ENCODE measurements around the gene OASL. TPM values are rescaled to one million over a fixed set of nuclear protein-coding genes. Genes with fewer than 3 reads are reported as not detected.

The OASL gene
- total RNA-seq, 2 donors from 2014 or later: 0.78 to 1.3 TPM

GRCh38 chr12:120994589-120995337 lies 44.3 kb downstream of the OASL start:
- Histone ChIP-seq H3K36me3 (replicated peaks in 1 of 2; ENCODE audit: insufficient read depth in 1 of 2, low read depth in 2 of 2) (peaks cover 5 to 10% of the 10 kb centered on the region in 2 donors), H3K27ac (no peak overlapping the region), H3K27me3 (no peaks in the 10 kb centered on the region), H3K4me3 (no peak overlapping the region), H3K4me1 (peaks cover 9% of the 10 kb centered on the region), H3K9me3 (no peaks in the 10 kb centered on the region)
- DNase-seq (no peak), ATAC-seq (no peak)
- intact Hi-C loops (cut with DNase I): no loop called here
- 87 to 95% methylated on average over 2 of the region's 2 CpGs for WGBS, 2 donors
- TF ChIP-seq POLR2A (IDR thresholded peaks at IDR 0.05) (no peak), CTCF (IDR thresholded peaks at IDR 0.05) (no peak)

- peaks cover 2% of the 10 kb centered on the region for H3K4me1 ChIP-seq
- no peak overlapping the region for H3K27ac ChIP-seq
- ATAC-seq: no peak
- no peaks in the 10 kb centered on the region for H3K27me3 ChIP-seq
- WGBS, 2 donors: 86 to 92% methylated on average over 7 to 12 of the region's 15 CpGs
- peaks cover 5 to 10% of the 10 kb centered on the region in 2 donors for H3K36me3 ChIP-seq (replicated peaks in 1 of 2; ENCODE audit: insufficient read depth in 1 of 2, low read depth in 2 of 2)
- no peak overlapping the region for H3K4me3 ChIP-seq
- DNase-seq: no peak
- TF ChIP-seq CTCF (IDR thresholded peaks at IDR 0.05) (no peak), POLR2A (IDR thresholded peaks at IDR 0.05) (no peak)
- H3K9me3 ChIP-seq: no peaks in the 10 kb centered on the region
- intact Hi-C loops (cut with DNase I): no loop called here
These were observed 45.0 kb downstream of the OASL start for GRCh38 chr12:120994059-120994458.

GRCh38 chr12:120993496-120993895 lies 45.5 kb downstream of the OASL start:
- Histone ChIP-seq H3K27me3 (no peaks in the 10 kb centered on the region), H3K4me3 (no peak overlapping the region), H3K36me3 (replicated peaks in 1 of 2; ENCODE audit: insufficient read depth in 1 of 2, low read depth in 2 of 2) (peaks cover 5 to 10% of the 10 kb centered on the region in 2 donors), H3K9me3 (no peaks in the 10 kb centered on the region), H3K4me1 (no peaks in the 10 kb centered on the region), H3K27ac (no peak overlapping the region)
- intact Hi-C loops (cut with DNase I): no loop called here
- TF ChIP-seq POLR2A (IDR thresholded peaks at IDR 0.05) (no peak), CTCF (IDR thresholded peaks at IDR 0.05) (no peak)
- WGBS, 2 donors: 92 to 93% methylated on average over 10 to 11 of the region's 11 CpGs
- no peak for ATAC-seq
- no peak for DNase-seq

- H3K9me3 ChIP-seq: no peaks in the 10 kb centered on the region
- ATAC-seq (no peak), DNase-seq (no peak)
- H3K4me1 ChIP-seq: no peaks in the 10 kb centered on the region
- H3K27me3 ChIP-seq: no peaks in the 10 kb centered on the region
- WGBS, 2 donors: 88 to 100% methylated on average over 1 of the region's 1 CpG
- no peak overlapping the region for H3K4me3 ChIP-seq
- no peak overlapping the region for H3K27ac ChIP-seq
- peaks cover 5 to 10% of the 10 kb centered on the region in 2 donors for H3K36me3 ChIP-seq (replicated peaks in 1 of 2; ENCODE audit: insufficient read depth in 1 of 2, low read depth in 2 of 2)
- no peak for TF ChIP-seq POLR2A (IDR thresholded peaks at IDR 0.05)
- TF ChIP-seq CTCF (IDR thresholded peaks at IDR 0.05): no peak
- intact Hi-C loops (cut with DNase I): no loop called here
These were observed 46.1 kb downstream of the OASL start for GRCh38 chr12:120992989-120993388.

- Histone ChIP-seq H3K27ac (no peak overlapping the region), H3K4me3 (no peak overlapping the region), H3K27me3 (no peaks in the 10 kb centered on the region), H3K9me3 (no peaks in the 10 kb centered on the region), H3K4me1 (no peaks in the 10 kb centered on the region), H3K36me3 (replicated peaks in 1 of 2; ENCODE audit: insufficient read depth in 1 of 2, low read depth in 2 of 2) (peaks cover 5 to 10% of the 10 kb centered on the region in 2 donors)
- ATAC-seq (no peak), DNase-seq (no peak)
- no peak for TF ChIP-seq CTCF (IDR thresholded peaks at IDR 0.05)
- TF ChIP-seq POLR2A (IDR thresholded peaks at IDR 0.05): no peak
- intact Hi-C loops (cut with DNase I): no loop called here
These were observed 47.1 kb downstream of the OASL start for GRCh38 chr12:120991965-120992364.

Measured in body of pancreas (tissue), 4 donors.